ENCODE measurements around the gene STUB1.

Gene STUB1

GRCh38 chr16:693766-694165, 13.6 kb downstream of the STUB1 start:
- in situ Hi-C loops (cut with MboI; ENCODE audit: low sequenced_read_pairs, unreplicated experiment): no loop called here
- DNase-seq (ENCODE audit: low spot score): no peak
- TF ChIP-seq CTCF (IDR thresholded peaks at IDR 0.05; ENCODE audit: borderline replicate concordance, control extremely low read depth, extremely low read depth, insufficient read depth, missing control alignments): no peak

GRCh38 chr16:694187-694862, 14.1 kb downstream of the STUB1 start:
- no peak for TF ChIP-seq CTCF (IDR thresholded peaks at IDR 0.05; ENCODE audit: borderline replicate concordance, control extremely low read depth, extremely low read depth, insufficient read depth, missing control alignments)
- no peak for DNase-seq (ENCODE audit: low spot score)
- in situ Hi-C loops (cut with MboI; ENCODE audit: low sequenced_read_pairs, unreplicated experiment): no loop called here

GRCh38 chr16:694863-695354, 14.7 kb downstream of the STUB1 start:
- in situ Hi-C loops (cut with MboI; ENCODE audit: low sequenced_read_pairs, unreplicated experiment): no loop called here
- DNase-seq (ENCODE audit: low spot score): no peak
- TF ChIP-seq CTCF (IDR thresholded peaks at IDR 0.05; ENCODE audit: borderline replicate concordance, control extremely low read depth, extremely low read depth, insufficient read depth, missing control alignments): no peak

- in situ Hi-C loops (cut with MboI; ENCODE audit: low sequenced_read_pairs, unreplicated experiment): no loop called here
- no peak for TF ChIP-seq CTCF (IDR thresholded peaks at IDR 0.05; ENCODE audit: borderline replicate concordance, control extremely low read depth, extremely low read depth, insufficient read depth, missing control alignments)
- DNase-seq (ENCODE audit: low spot score): peak; percentile 88
Measured at GRCh38 chr16:695355-696089, 15.3 kb downstream of the STUB1 start.

GRCh38 chr16:698911-699671, 18.9 kb downstream of the STUB1 start:
- no peak for DNase-seq (ENCODE audit: low spot score)
- in situ Hi-C loops (cut with MboI; ENCODE audit: low sequenced_read_pairs, unreplicated experiment): no loop called here
- no peak for TF ChIP-seq CTCF (IDR thresholded peaks at IDR 0.05; ENCODE audit: borderline replicate concordance, control extremely low read depth, extremely low read depth, insufficient read depth, missing control alignments)
